DMS79 (cell line): Measurements from ENCODE around the gene ZG16B.

Experiments used
- DNase-seq: peaks from one replicate; lab custom pipeline; 2025; lab: John Stamatoyannopoulos, UW

Gene ZG16B

GRCh38 chr16:2825049-2825742, 4.9 kb upstream of the ZG16B start:
- DNase-seq, result no peak

GRCh38 chr16:2825906-2826305, 4.2 kb upstream of the ZG16B start:
- DNase-seq, result no peak

- DNase-seq, result no peak
These were observed 3.3 kb upstream of the ZG16B start for GRCh38 chr16:2826591-2827373.

GRCh38 chr16:2827374-2827791, 2.7 kb upstream of the ZG16B start:
- no peak for DNase-seq

GRCh38 chr16:2827831-2828520, 2.1 kb upstream of the ZG16B start:
- no peak for DNase-seq

GRCh38 chr16:2828521-2828840, 1.6 kb upstream of the ZG16B start:
- no peak for DNase-seq

- no peak for DNase-seq
These were observed 1.1 kb upstream of the ZG16B start for GRCh38 chr16:2828876-2829430.

- DNase-seq, result no peak
These were observed 222 bp downstream of the ZG16B start for GRCh38 chr16:2830355-2830695.

GRCh38 chr16:2831203-2831602, 1.1 kb downstream of the ZG16B start:
- no peak for DNase-seq

- no peak for DNase-seq
These were observed 3.7 kb downstream of the ZG16B start for GRCh38 chr16:2833776-2834175.

GRCh38 chr16:2834968-2835367, 4.9 kb downstream of the ZG16B start:
- no peak for DNase-seq

GRCh38 chr16:2835638-2836493, 5.8 kb downstream of the ZG16B start:
- no peak for DNase-seq

GRCh38 chr16:2836646-2837508, 6.8 kb downstream of the ZG16B start:
- no peak for DNase-seq

GRCh38 chr16:2838928-2839327, 8.8 kb downstream of the ZG16B start:
- peak; percentile 23 for DNase-seq

- DNase-seq, result no peak
These were observed 9.7 kb downstream of the ZG16B start for GRCh38 chr16:2839650-2840450.

GRCh38 chr16:2840914-2841313, 10.8 kb downstream of the ZG16B start:
- DNase-seq, result no peak

- no peak for DNase-seq
These were observed 11.7 kb downstream of the ZG16B start for GRCh38 chr16:2841606-2842339.

- DNase-seq, result no peak
These were observed 12.4 kb downstream of the ZG16B start for GRCh38 chr16:2842340-2843000.

GRCh38 chr16:2843526-2843925, 13.4 kb downstream of the ZG16B start:
- no peak for DNase-seq
